GM12878 (cell line): ENCODE results near the gene MARCHF2. TPM values are rescaled to one million over a fixed set of nuclear protein-coding genes. Genes with fewer than 3 reads are reported as not detected.

Source experiments
- ATAC-seq: fragments of 200-7000 bp; cut with Tn5 transposase; 3 replicates; pipeline ENCODE4 v1.9.1; 2020; ENCODE audit warnings: mild to moderate bottlenecking, moderate library complexity
- BruUV-seq: library from RNA; stranded (reverse); fragments of 400-500 nt; replicated peaks from 2 replicates; lab custom pipeline; 2021; lab: Mats Ljungman, UMichigan
- CTCF ChIA-PET: fragments of 300-600 bp; sonication (Branson Sonifier 250); formaldehyde crosslinking; extraction: SDS; loops from one replicate; lab custom pipeline; 2021; ENCODE audit warnings: inconsistent platforms; lab: Yijun Ruan, JAX
- POLR2A ChIA-PET: fragments of 350-600 bp; formaldehyde crosslinking; extraction: SDS; loops from one replicate; lab custom pipeline; 2021; ENCODE audit warnings: inconsistent platforms; lab: Charles Lee
- RAD21 ChIA-PET: fragments of 300-600 bp; sonication (Branson Sonifier 250); formaldehyde crosslinking; loops from one replicate; lab custom pipeline; 2023; ENCODE audit warnings: antibody characterized with exemption; ENCODE audit not compliant: unreplicated experiment; lab: Charles Lee
- SMC1A ChIA-PET: fragments of 300-600 bp; sonication (Branson Sonifier 250); formaldehyde crosslinking; loops from one replicate; lab custom pipeline; 2023; ENCODE audit not compliant: unreplicated experiment, uncharacterized antibody; lab: Charles Lee
- DNase-seq: peaks from one replicate; pipeline ENCODE4 v3.0.0-alpha.2; 2011; ENCODE audit warnings: low read depth, low spot score
- FAIRE-seq: peaks from 3 replicates; lab custom pipeline; 2011; peaks lifted over from hg19 to GRCh38; lab: Jason Lieb, UNC
- H2AFZ ChIP-seq: 2 replicates; pipeline ENCODE4 v1.6.0; 2011; ENCODE audit warnings: low read depth, low read length, control low read depth; ENCODE audit not compliant: control insufficient read depth
- H3K27ac ChIP-seq: 2 replicates; pipeline ENCODE4 v1.5.1; 2011; ENCODE audit warnings: control low read depth; ENCODE audit not compliant: control insufficient read depth, insufficient read depth
- H3K27me3 ChIP-seq, 2 experiments: replicated peaks in 1 of 2; 2 replicates each; pipeline versions ENCODE4 v1.6.0 to v1.6.1; 2011; ENCODE audit warnings: low read length in 1 of 2; ENCODE audit not compliant: control insufficient read depth in 2 of 2, insufficient read depth in 2 of 2
- H3K36me3 ChIP-seq, 2 experiments: 2 replicates each; pipeline ENCODE4 v1.5.1; 2011; ENCODE audit warnings: low read length in 1 of 2; ENCODE audit not compliant: control insufficient read depth in 2 of 2, insufficient read depth in 2 of 2
- H3K4me1 ChIP-seq: 2 replicates; pipeline ENCODE4 v1.6.1; 2011; ENCODE audit warnings: mild to moderate bottlenecking, low read length, moderate library complexity, mixed read lengths; ENCODE audit not compliant: control insufficient read depth, insufficient read depth
- H3K4me2 ChIP-seq: 2 replicates; pipeline ENCODE4 v1.6.0; 2011; ENCODE audit warnings: control low read depth; ENCODE audit not compliant: control insufficient read depth, insufficient read depth
- H3K4me3 ChIP-seq: fragments of 200-600 bp; sonication (generic); 2 replicates; pipeline ENCODE4 v1.5.1; 2016
- H3K79me2 ChIP-seq: 2 replicates; pipeline ENCODE4 v1.6.0; 2011; ENCODE audit warnings: low read length; ENCODE audit not compliant: control insufficient read depth, insufficient read depth
- H3K9ac ChIP-seq: 2 replicates; pipeline ENCODE4 v1.8.0; 2011; ENCODE audit warnings: low read length, control low read depth, mixed read lengths; ENCODE audit not compliant: control insufficient read depth, insufficient read depth
- H3K9me3 ChIP-seq: replicated peaks from 3 replicates; pipeline ENCODE4 v1.5.1; 2011; ENCODE audit warnings: mild to moderate bottlenecking, low read length; ENCODE audit not compliant: control insufficient read depth, insufficient read depth
- H4K20me1 ChIP-seq: 2 replicates; pipeline ENCODE4 v1.6.0; 2011; ENCODE audit not compliant: control insufficient read depth, insufficient read depth
- ATF3 ChIP-seq: IDR thresholded peaks from 2 replicates; pipeline ENCODE4 v1.6.1; 2011; ENCODE audit warnings: low read depth, mild to moderate bottlenecking, low read length, moderate library complexity, borderline replicate concordance; ENCODE audit errors: extremely low read depth
- BCL11A ChIP-seq: IDR thresholded peaks from 2 replicates; pipeline ENCODE4 v1.6.1; 2011; ENCODE audit warnings: low read depth, low read length
- CREB1 ChIP-seq: IDR thresholded peaks from 2 replicates; pipeline ENCODE4 v1.6.1; 2012; ENCODE audit warnings: low read depth, mild to moderate bottlenecking, inconsistent platforms
- EZH2 ChIP-seq: IDR thresholded peaks from 2 replicates; pipeline ENCODE4 v1.6.1; 2012; ENCODE audit warnings: low read depth, mild to moderate bottlenecking, control low read depth, inconsistent platforms, low read length, borderline replicate concordance; ENCODE audit not compliant: control insufficient read depth
- GABPA ChIP-seq: IDR thresholded peaks from 2 replicates; pipeline ENCODE4 v1.6.1; 2014; ENCODE audit warnings: antibody characterized with exemption, low read depth, mild to moderate bottlenecking, inconsistent platforms
- HDAC6 ChIP-seq: fragments of 200-600 bp; sonication (generic); IDR thresholded peaks from one replicate; pipeline ENCODE4 v1.8.0; 2017; ENCODE audit warnings: antibody characterized with exemption; ENCODE audit not compliant: unreplicated experiment
- HDGF ChIP-seq: fragments of 450-650 bp; IDR thresholded peaks from 2 replicates; pipeline ENCODE4 v1.6.1; 2016; ENCODE audit warnings: antibody characterized with exemption
- IKZF1 ChIP-seq: fragments of 450-650 bp; conservative IDR thresholded peaks from 2 replicates; pipeline ENCODE4 v1.6.1; 2017; ENCODE audit warnings: antibody characterized with exemption, mild to moderate bottlenecking
- KDM1A ChIP-seq: fragments of 200-600 bp; sonication (generic); IDR thresholded peaks from 2 replicates; pipeline ENCODE4 v1.6.1; 2016; ENCODE audit warnings: borderline replicate concordance
- KLF5 ChIP-seq: fragments of 450-650 bp; IDR thresholded peaks from 2 replicates; pipeline ENCODE4 v1.6.1; 2014; ENCODE audit warnings: mild to moderate bottlenecking; ENCODE audit not compliant: partially characterized antibody
- MLLT1 ChIP-seq: fragments of 450-650 bp; IDR thresholded peaks from 2 replicates; pipeline ENCODE4 v1.6.1; 2016; ENCODE audit warnings: mild to moderate bottlenecking
- MTA3 ChIP-seq: IDR thresholded peaks from 2 replicates; pipeline ENCODE4 v1.6.1; 2012; ENCODE audit warnings: low read length, inconsistent platforms, borderline replicate concordance
- MYC ChIP-seq: IDR thresholded peaks from 2 replicates; pipeline ENCODE4 v1.6.1; 2011; ENCODE audit warnings: mild to moderate bottlenecking, low read length, moderate library complexity, inconsistent platforms; ENCODE audit not compliant: insufficient read depth, insufficient replicate concordance, insufficient read length, severe bottlenecking
- NFYB ChIP-seq: IDR thresholded peaks from 2 replicates; pipeline ENCODE4 v1.6.1; 2011; ENCODE audit warnings: low read depth, mild to moderate bottlenecking, low read length, improper control_type of control experiment, moderate library complexity; ENCODE audit not compliant: insufficient read depth
- NR2C1 ChIP-seq: fragments of 450-650 bp; IDR thresholded peaks from 2 replicates; pipeline ENCODE4 v1.6.1; 2017; ENCODE audit warnings: antibody characterized with exemption, mild to moderate bottlenecking, moderate library complexity
- PKNOX1 ChIP-seq: fragments of 450-650 bp; IDR thresholded peaks from 2 replicates; pipeline ENCODE4 v1.6.1; 2016; ENCODE audit warnings: mild to moderate bottlenecking
- PML ChIP-seq: IDR thresholded peaks from 2 replicates; pipeline ENCODE4 v1.6.1; 2012; ENCODE audit warnings: low read length, inconsistent platforms
- POLR2A ChIP-seq: IDR thresholded peaks from 2 replicates; pipeline ENCODE4 v1.6.1; 2011; ENCODE audit warnings: low read depth, mild to moderate bottlenecking, low read length
- RAD21 ChIP-seq: IDR thresholded peaks from 2 replicates; pipeline ENCODE4 v1.6.1; 2011; ENCODE audit warnings: mild to moderate bottlenecking, low read depth, low read length, moderate library complexity; ENCODE audit not compliant: insufficient read depth
- RUNX3 ChIP-seq: IDR thresholded peaks from 2 replicates; pipeline ENCODE4 v1.6.1; 2012; ENCODE audit warnings: low read length, inconsistent platforms
- SMAD1 ChIP-seq: fragments of 450-650 bp; IDR thresholded peaks from 2 replicates; pipeline ENCODE4 v1.6.1; 2018; ENCODE audit warnings: mild to moderate bottlenecking, low read depth; ENCODE audit not compliant: partially characterized antibody
- SP1 ChIP-seq: IDR thresholded peaks from one replicate; pipeline ENCODE4 v1.6.1; 2011; ENCODE audit warnings: low read depth, low read length
- YY1 ChIP-seq: IDR thresholded peaks from 2 replicates; pipeline ENCODE4 v1.6.1; 2011; ENCODE audit warnings: low read depth, mild to moderate bottlenecking, low read length
- ZBED1 ChIP-seq: IDR thresholded peaks from 2 replicates; pipeline ENCODE4 v1.6.1; 2016; ENCODE audit warnings: borderline replicate concordance
- ZNF384 ChIP-seq: IDR thresholded peaks from 2 replicates; pipeline ENCODE4 v1.6.1; 2012; ENCODE audit warnings: low read depth, mild to moderate bottlenecking, low read length, improper control_type of control experiment, borderline replicate concordance
- WGBS: methylation state at CpG from one replicate; pipeline ENCODE4 v1.1.6; 2016; ENCODE audit warnings: low lambda C conversion rate; ENCODE audit not compliant: insufficient replicate concordance, insufficient coverage; ENCODE audit errors: missing lambda C conversion rate; 5-methylcytosine and 5-hydroxymethylcytosine counted together
- in situ Hi-C: fragments of 300-500 bp; cut with MboI; formaldehyde crosslinking; loops from 9 replicates; pipeline ENCODE4 v1.14.3; 2018; ENCODE audit warnings: mixed read lengths
- intact Hi-C: fragments of 100-400 bp; cut with micrococcal nuclease; formaldehyde crosslinking; loops from one replicate; pipeline ENCODE4 v1.14.2; 2022; ENCODE audit not compliant: unreplicated experiment
- polyA plus RNA-seq, 11 experiments: library from polyadenylated mRNA; depleted of rRNA in 4 of 11; unstranded in 6 of 11; stranded (reverse) in 5 of 11; fragments of >200 nt; fragmentation: Nextera tagmentation in 4 of 11; fragmentation: Illumina TruSeq in 1 of 11; extraction: Ambion mirVana in 4 of 11; extraction: Trizol in 1 of 11; gene quantifications; 1 replicate in 1 of 11; 2 replicates in 10 of 11; pipeline versions ENCODE4 v1.2.1 to v1.2.3, GENCODE V29; 2011 to 2016; ENCODE audit warnings: inconsistent platforms in 2 of 11, missing spikeins in 2 of 11, low read depth in 1 of 11
- total RNA-seq, 4 experiments: library from RNA; depleted of rRNA in 3 of 4; stranded (reverse); fragments of >200 nt in 3 of 4; fragmentation: Illumina TruSeq in 1 of 4; extraction: Trizol in 1 of 4; gene quantifications; 2 replicates each; pipeline versions ENCODE4 v1.2.1 to v1.2.3, GENCODE V29; 2013 to 2021

MARCHF2 gene
- total and polyA plus RNA-seq, 10 of the 15 experiments (the other 5 are each of a cell fraction or from before 2014, with no cell fraction given), result 1.6 to 30.3 (median 10.8) TPM

- peaks cover 22% of the 10 kb centered on the region for H3K79me2 ChIP-seq
- WGBS, result 1% methylated on average over 20 of the region's 28 CpGs
- intact Hi-C loops, result no loop called here
- peak overlapping the region; percentile 98 for H3K27ac ChIP-seq
- H3K27me3 ChIP-seq, result no peaks in the 10 kb centered on the region
- no peak for FAIRE-seq
- POLR2A ChIA-PET, result interaction anchor here (0.5 to 3.0 kb wide), 9 partner anchors 9 to 447 kb away, joined by 3 to 11 read pairs (median 4); partner anchors contain the start of genes HNRNPM, MARCHF2, TIMM44 and ZNF414
- H3K4me2 ChIP-seq, result peak overlapping the region; percentile 93
- in situ Hi-C loops, result no loop called here
- peaks cover 11% of the 10 kb centered on the region for H3K4me1 ChIP-seq
- no TSS peak for BruUV-seq
- H3K9me3 ChIP-seq, result no peaks in the 10 kb centered on the region; the same call in 2 of the 3 replicates
- DNase-seq, result peak; percentile 63
- SMC1A ChIA-PET, result interaction anchor here (0.8 kb wide), 1 partner anchor 23 kb away, joined by 3 read pairs; no protein-coding TSS in a partner anchor
- H4K20me1 ChIP-seq, result peaks cover 5% of the 10 kb centered on the region
- CTCF ChIA-PET, result interaction anchor here (1.0 to 1.6 kb wide), 7 partner anchors 22 to 123 kb away, joined by 3 to 14 read pairs (median 4); partner anchors contain the start of genes MARCHF2 and ZNF414
- H2AFZ ChIP-seq, result peak overlapping the region; percentile 46
- ATAC-seq, result peak; percentile 77
- peak overlapping the region; percentile 70 for H3K4me3 ChIP-seq
- peaks cover 0 to 3% of the 10 kb centered on the region in 2 experiments; a peak in 1 of 4 replicates for H3K36me3 ChIP-seq
- peak overlapping the region; percentile 96 for H3K9ac ChIP-seq
- RAD21 ChIA-PET, result interaction anchor here (0.6 to 1.6 kb wide), 5 partner anchors 23 to 181 kb away, joined by 3 to 5 read pairs (median 4); partner anchors contain the start of genes CERS4, MARCHF2 and ZNF414
- no peak for TF ChIP-seq HDAC6
- no peak for TF ChIP-seq ZBED1
- no peak for TF ChIP-seq SMAD1
- no peak for TF ChIP-seq PML
- no peak for TF ChIP-seq ATF3
- TF ChIP-seq MYC, result no peak
- TF ChIP-seq MLLT1, result no peak
- TF ChIP-seq KDM1A, result no peak
- TF ChIP-seq NFYB, result 0 out of 2 replicates have a peak, but pooled peaks have one; percentile 33
- TF ChIP-seq MTA3, result no peak
- TF ChIP-seq YY1, result 0 out of 2 replicates have a peak, but pooled peaks have one; percentile 3
- TF ChIP-seq KLF5, result no peak
- no peak for TF ChIP-seq RUNX3
- TF ChIP-seq IKZF1, result peak; percentile 27; the same call in 1 of the 2 replicates
- TF ChIP-seq BCL11A, result no peak
- TF ChIP-seq POLR2A, result peak; percentile 72
- TF ChIP-seq RAD21, result no peak
- no peak for TF ChIP-seq ZNF384
- TF ChIP-seq HDGF, result peak; percentile 65; the same call in 1 of the 2 replicates
- TF ChIP-seq PKNOX1, result no peak
- peak; percentile 74 for TF ChIP-seq SP1
- TF ChIP-seq NR2C1, result no peak
- TF ChIP-seq GABPA, result no peak
- TF ChIP-seq EZH2, result no peak
- 0 out of 2 replicates have a peak, but pooled peaks have one; percentile 34 for TF ChIP-seq CREB1
Observed at GRCh38 chr19:8390617-8390981, 22.5 kb upstream of the MARCHF2 start.
